Dendritic cell treated with granulocyte-macrophage colony-stimulating factor and Interleukin-4, amounts not matched to agents 40 ng/mL and 50 ng/mL, for 4 days (primary cell): ENCODE data around the gene TBXAS1.

Source experiments
- H3K27ac Mint-ChIP-seq: one replicate; pipeline ENCODE4 v1.8.0; 2022; ENCODE audit warnings: mild to moderate bottlenecking, mixed read lengths
- H3K27me3 Mint-ChIP-seq: one replicate; pipeline ENCODE4 v1.8.0; 2022; ENCODE audit warnings: mild to moderate bottlenecking, mixed read lengths
- H3K36me3 Mint-ChIP-seq: one replicate; pipeline ENCODE4 v1.8.0; 2022; ENCODE audit warnings: low read depth, mixed read lengths
- H3K4me1 Mint-ChIP-seq: one replicate; pipeline ENCODE4 v1.8.0; 2022; ENCODE audit warnings: low read depth, mixed read lengths
- H3K4me3 Mint-ChIP-seq: one replicate; pipeline ENCODE4 v1.8.0; 2022; ENCODE audit warnings: mild to moderate bottlenecking, moderate library complexity, mixed read lengths
- H3K9me3 Mint-ChIP-seq: one replicate; pipeline ENCODE4 v1.8.0; 2022; ENCODE audit warnings: mixed read lengths
- intact Hi-C: fragments of 100-400 bp; cut with micrococcal nuclease; formaldehyde crosslinking; loops from one replicate; pipeline ENCODE4 v1.15.0; 2022

The TBXAS1 gene

DNA sequence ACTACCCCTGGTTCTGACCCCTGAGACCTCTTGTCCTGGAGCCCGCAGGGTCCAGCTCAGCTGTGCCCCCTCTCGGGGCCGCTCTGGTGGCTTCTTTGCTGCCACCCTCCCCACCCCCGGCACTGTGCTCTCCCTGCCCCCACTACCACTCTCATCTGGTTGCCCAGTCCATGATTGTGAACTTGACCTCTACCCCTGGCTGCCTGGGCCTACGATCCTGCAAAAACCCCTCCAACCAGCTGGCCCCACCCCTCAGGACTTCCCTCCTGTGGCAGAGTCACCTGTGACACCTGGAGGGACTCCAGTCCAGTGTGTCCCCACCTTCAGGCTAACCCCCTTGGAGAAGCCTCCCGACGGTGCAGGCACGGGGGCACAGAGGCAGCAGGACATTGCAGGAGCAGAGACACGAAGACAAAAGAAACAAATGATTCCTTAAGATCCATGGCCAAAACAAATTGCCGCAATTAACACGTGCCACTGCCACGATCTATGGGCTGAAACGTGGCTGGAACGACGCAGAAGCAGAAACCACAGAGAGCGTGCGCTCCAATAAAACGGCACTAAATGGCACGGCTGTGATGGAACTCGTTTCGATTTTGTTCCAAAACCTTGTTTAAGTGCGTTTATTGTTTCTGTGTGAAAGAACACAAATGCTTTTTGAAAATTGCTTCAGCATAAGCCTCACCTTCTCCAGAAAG is 161.7 kb downstream of the TBXAS1 start:
- H3K9me3 Mint-ChIP-seq: no peaks in the 10 kb centered on the region
- no peak overlapping the region for H3K4me3 Mint-ChIP-seq
- H3K27ac Mint-ChIP-seq: no peak overlapping the region
- H3K36me3 Mint-ChIP-seq: peaks cover 84% of the 10 kb centered on the region
- peaks cover 37% of the 10 kb centered on the region for H3K4me1 Mint-ChIP-seq
- no peaks in the 10 kb centered on the region for H3K27me3 Mint-ChIP-seq
- intact Hi-C loops: no loop called here

DNA sequence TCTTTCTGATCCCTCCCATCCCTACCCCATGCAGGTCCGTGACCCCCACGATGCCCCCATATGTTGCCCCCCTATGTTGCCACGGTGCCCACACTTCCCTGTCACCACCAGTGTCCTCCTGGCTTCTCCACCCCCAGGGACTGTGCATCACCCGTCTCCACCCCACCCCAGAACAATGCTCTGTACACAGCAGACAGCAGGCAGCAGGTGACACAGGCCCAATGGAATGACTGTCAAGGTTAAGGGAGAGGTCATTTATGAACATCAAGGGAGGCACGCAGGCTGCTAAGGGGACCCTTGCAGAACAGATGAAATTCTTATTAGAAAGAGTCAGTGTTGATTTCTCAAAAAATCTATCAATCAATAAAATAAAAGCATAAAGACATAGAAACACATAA is 162.2 kb downstream of the TBXAS1 start:
- H3K27ac Mint-ChIP-seq: no peak overlapping the region
- H3K27me3 Mint-ChIP-seq: no peaks in the 10 kb centered on the region
- no peaks in the 10 kb centered on the region for H3K9me3 Mint-ChIP-seq
- H3K36me3 Mint-ChIP-seq: peaks cover 85% of the 10 kb centered on the region
- intact Hi-C loops: no loop called here
- H3K4me1 Mint-ChIP-seq: peaks cover 37% of the 10 kb centered on the region
- no peak overlapping the region for H3K4me3 Mint-ChIP-seq

DNA sequence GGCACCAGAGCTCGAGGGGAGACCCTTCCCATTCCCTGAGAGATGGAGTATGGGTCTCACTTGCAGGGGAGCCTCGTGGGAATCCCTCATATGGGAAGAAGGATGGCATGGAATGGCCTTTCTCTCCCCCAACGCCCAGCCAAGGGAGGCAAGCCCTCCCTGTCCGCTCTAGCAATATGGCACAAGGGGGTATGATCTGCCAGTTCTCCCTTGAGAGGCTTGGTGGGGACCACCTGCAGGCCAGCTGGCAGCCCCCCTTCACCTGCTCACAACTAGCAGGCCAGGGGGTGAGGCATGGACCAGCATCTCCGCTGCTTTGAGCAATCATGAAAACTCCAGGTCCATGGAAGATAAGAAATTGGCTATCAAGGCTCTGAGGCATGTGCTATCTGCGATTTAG is 162.8 kb downstream of the TBXAS1 start:
- H3K4me3 Mint-ChIP-seq: no peak overlapping the region
- intact Hi-C loops: no loop called here
- H3K27ac Mint-ChIP-seq: peak overlapping the region; percentile 37
- H3K9me3 Mint-ChIP-seq: no peaks in the 10 kb centered on the region
- peaks cover 89% of the 10 kb centered on the region for H3K36me3 Mint-ChIP-seq
- H3K4me1 Mint-ChIP-seq: peaks cover 37% of the 10 kb centered on the region
- H3K27me3 Mint-ChIP-seq: no peaks in the 10 kb centered on the region

DNA sequence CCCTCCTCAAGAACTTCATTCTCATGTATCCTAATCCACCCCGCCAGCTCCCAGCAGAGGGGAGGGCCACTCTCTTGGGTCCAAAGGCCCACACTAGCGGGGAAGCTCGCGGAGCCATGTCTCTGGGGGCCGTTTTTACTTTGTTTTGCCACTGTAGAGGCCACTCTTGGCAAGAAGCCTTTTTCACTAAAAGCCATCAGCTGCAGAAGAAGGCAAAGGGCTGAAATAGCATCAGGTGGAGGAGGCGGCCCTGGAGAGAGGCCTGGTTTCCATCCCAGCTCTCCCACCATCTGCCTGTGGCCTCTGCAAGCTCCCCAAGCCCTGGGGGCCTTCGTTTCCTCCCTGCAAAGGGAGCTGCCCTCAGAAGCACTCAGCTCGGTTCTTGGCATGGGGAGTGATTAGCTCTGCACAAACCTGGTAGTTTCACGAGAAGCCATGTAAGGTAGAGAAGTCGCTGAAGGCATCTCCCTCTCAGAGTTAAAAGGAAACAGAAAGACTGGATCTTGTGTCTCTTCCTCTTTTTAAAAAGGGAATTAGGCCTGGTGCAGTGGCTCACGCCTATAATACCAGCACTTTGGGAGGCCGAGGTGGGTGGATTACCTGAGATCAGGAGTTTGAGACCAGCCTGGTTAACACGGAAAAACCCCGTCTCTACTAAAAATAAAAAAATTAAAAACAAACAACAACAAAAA is 163.4 kb downstream of the TBXAS1 start:
- Mint-ChIP-seq H3K9me3 (no peaks in the 10 kb centered on the region), H3K27ac (peak overlapping the region; percentile 37), H3K36me3 (peaks cover 89% of the 10 kb centered on the region), H3K4me1 (peaks cover 37% of the 10 kb centered on the region), H3K27me3 (no peaks in the 10 kb centered on the region), H3K4me3 (no peak overlapping the region)
- intact Hi-C loops: no loop called here

DNA sequence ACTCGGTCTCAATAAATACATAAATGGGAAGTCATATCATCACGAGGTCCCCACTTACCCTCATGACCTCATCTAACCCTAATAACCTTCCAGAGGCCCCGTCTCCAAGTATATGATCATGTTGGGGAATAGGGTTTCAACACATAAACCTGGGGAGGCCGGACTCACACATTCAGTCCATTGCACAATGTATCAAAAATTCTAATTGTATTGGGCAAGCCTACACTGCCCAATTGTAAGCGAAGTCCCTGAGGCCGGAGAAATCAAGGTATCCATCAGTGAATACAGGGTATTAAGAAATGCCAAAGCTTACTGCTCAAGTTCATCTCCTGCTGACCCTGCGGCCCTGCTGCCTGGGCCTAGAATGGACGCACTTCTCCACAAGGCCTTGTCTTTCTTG is 164.1 kb downstream of the TBXAS1 start:
- no peak overlapping the region for H3K4me3 Mint-ChIP-seq
- peaks cover 89% of the 10 kb centered on the region for H3K36me3 Mint-ChIP-seq
- H3K27me3 Mint-ChIP-seq: no peaks in the 10 kb centered on the region
- H3K4me1 Mint-ChIP-seq: peaks cover 37% of the 10 kb centered on the region
- intact Hi-C loops: no loop called here
- H3K9me3 Mint-ChIP-seq: no peaks in the 10 kb centered on the region
- no peak overlapping the region for H3K27ac Mint-ChIP-seq

DNA sequence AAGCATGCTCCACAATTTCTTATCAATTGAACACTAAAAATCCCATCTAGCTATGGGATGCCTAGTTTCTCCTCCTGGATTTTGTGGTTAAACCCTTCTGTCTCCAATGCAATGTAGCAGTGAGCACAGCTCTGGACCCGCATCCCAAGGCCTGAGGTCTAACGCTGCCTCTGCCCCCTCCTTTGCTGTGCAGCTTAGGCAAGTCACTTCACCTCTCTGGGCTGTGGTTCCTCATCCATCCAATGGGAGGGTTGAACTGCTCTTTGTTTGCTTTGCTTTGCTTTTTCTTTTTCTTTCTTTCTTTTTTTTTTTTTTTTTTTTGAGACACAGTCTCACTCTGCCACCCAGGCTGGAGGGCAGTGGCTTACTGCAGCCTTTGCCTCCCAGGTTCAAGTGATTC is 164.5 kb downstream of the TBXAS1 start:
- intact Hi-C loops: no loop called here
- Mint-ChIP-seq H3K27ac (no peak overlapping the region), H3K4me3 (no peak overlapping the region), H3K4me1 (peaks cover 34% of the 10 kb centered on the region), H3K36me3 (peaks cover 89% of the 10 kb centered on the region), H3K27me3 (no peaks in the 10 kb centered on the region), H3K9me3 (no peaks in the 10 kb centered on the region)

DNA sequence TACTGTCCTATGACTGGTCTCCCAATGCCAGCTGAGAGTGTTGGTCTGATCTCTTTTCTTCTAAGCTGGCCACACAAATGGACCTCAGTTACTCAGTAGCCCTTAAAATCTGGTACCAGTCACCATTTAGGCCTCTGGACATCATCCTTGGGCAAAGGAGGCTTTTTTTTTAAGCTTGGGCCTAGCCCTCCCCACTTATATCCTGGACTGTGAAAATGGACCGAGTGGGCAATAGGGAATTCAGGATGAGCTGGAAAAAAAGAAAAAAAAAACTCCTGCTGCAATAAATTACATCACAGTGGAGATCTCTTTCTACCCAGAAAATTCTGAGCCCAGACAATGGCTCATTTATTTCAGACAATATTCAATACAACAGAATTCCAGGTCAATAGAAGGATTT is 165.3 kb downstream of the TBXAS1 start:
- H3K4me3 Mint-ChIP-seq: no peak overlapping the region
- peaks cover 89% of the 10 kb centered on the region for H3K36me3 Mint-ChIP-seq
- intact Hi-C loops: no loop called here
- peaks cover 32% of the 10 kb centered on the region for H3K4me1 Mint-ChIP-seq
- no peak overlapping the region for H3K27ac Mint-ChIP-seq
- H3K9me3 Mint-ChIP-seq: no peaks in the 10 kb centered on the region
- no peaks in the 10 kb centered on the region for H3K27me3 Mint-ChIP-seq

DNA sequence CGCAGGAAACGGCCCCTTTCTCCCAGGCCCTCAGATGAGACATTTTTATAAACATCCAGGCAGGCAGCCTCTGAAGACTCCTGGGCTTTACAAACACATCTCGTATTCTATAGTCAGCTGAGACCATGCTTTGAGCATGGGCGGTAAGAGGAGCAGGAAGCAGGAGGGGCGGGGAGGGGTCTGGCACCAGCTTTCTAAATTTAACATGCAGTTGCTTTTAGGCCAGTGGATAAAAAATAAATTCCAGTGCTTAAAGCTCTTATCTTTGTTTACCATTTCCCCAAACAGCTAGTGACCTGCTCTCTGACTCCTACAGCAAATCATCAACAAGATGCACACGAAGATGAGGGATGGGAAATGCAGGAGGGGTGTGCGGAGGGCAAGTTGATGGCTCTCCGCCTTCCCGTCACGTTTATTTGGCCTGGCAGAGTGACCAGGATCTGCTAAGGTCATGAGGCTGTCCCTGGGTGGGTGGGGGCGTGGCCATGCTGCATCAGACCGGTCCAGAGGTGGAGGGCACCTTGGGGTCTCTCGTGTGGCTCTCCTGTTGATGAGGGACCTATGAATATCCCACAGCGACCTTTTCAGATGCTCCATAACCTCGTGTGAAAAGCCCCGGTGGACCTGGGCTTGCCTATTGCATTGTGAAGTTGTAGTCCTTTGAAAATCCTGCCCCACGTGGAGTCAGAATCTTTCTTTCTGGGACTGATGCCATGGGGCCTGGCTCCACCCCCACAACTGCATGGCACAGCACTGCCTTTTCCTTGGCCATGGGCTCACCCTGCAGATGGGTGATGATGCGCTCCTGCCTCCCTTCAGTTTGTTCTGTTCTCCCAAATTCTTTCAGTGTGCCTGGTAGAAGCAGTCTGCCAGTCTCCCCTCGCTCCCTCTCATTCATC is 166.2 kb downstream of the TBXAS1 start:
- no peaks in the 10 kb centered on the region for H3K9me3 Mint-ChIP-seq
- no peak overlapping the region for H3K27ac Mint-ChIP-seq
- intact Hi-C loops: no loop called here
- peaks cover 82% of the 10 kb centered on the region for H3K36me3 Mint-ChIP-seq
- peaks cover 23% of the 10 kb centered on the region for H3K4me1 Mint-ChIP-seq
- no peaks in the 10 kb centered on the region for H3K27me3 Mint-ChIP-seq
- no peak overlapping the region for H3K4me3 Mint-ChIP-seq

DNA sequence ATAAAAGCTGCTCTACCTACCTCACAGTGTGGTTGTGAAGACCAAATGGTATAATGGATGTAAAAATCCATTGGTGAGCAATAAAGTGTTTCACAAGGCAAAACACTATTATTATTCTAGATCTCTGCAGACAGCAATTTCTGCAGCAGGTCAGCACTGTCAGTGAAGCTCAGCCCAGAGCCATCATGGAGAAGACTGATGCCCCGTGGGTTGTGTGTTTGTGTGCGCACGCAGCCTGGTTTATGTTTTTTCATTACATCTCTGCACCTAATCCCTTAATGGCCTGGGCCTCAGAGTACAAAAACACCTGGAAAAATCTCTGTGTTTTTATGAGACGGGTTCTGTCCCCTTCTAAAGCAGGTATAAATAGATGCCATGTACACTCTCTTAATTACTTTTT is 169.5 kb downstream of the TBXAS1 start:
- no peaks in the 10 kb centered on the region for H3K27me3 Mint-ChIP-seq
- no peak overlapping the region for H3K27ac Mint-ChIP-seq
- peaks cover 78% of the 10 kb centered on the region for H3K36me3 Mint-ChIP-seq
- no peaks in the 10 kb centered on the region for H3K9me3 Mint-ChIP-seq
- H3K4me3 Mint-ChIP-seq: no peak overlapping the region
- peaks cover 13% of the 10 kb centered on the region for H3K4me1 Mint-ChIP-seq
- intact Hi-C loops: no loop called here

DNA sequence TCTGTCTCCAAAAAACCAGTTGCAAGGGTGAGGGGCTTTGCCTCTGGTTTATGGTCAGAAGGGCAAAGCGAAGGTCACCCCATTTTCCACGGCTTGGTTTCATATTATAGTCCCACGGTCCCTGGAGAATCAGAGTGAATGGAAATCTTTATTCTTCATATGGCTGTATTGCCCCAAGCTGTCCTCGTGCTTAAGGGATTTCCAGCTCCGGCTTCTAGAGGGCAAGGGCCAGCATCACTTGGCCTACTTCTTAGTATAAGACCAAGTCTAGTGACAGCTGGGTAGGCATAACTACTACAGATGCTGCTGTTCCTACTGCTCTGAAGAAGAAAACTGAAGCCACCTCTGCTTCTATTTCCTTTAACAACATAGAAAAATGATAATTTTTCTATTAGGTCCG is 170.5 kb downstream of the TBXAS1 start:
- H3K4me3 Mint-ChIP-seq: no peak overlapping the region
- no peak overlapping the region for H3K27ac Mint-ChIP-seq
- no peaks in the 10 kb centered on the region for H3K9me3 Mint-ChIP-seq
- peaks cover 76% of the 10 kb centered on the region for H3K36me3 Mint-ChIP-seq
- intact Hi-C loops: no loop called here
- H3K4me1 Mint-ChIP-seq: peaks cover 20% of the 10 kb centered on the region
- H3K27me3 Mint-ChIP-seq: no peaks in the 10 kb centered on the region

DNA sequence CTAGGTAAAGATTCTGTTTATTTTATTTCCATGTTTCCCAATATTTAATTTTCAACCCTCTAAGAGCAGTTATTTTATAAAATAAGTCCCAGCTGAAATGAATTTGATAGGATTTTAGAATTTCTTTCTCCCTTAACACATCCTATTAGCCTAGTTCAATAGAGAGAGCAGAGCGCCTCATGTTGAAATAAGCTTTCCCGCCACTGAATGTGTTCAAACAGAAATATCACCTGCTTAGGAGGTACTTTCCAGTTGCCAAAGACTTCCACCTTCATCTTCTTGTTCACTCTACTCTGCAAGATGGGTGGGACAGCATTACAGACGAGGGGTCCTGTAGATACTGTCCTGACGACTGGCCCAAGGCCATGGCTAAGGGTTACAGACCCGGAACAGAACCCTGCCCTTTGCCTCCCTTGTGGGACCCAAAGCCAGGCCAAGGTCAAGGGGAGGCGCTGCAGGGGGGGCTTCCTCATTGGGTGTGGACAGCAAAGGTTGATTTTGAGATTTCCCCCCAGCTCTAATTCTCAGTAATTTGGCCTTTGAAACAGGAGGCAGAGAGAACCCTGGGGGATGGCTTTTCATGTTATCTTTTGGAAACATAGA is 171.7 kb downstream of the TBXAS1 start:
- Mint-ChIP-seq H3K36me3 (peaks cover 76% of the 10 kb centered on the region), H3K4me1 (peaks cover 20% of the 10 kb centered on the region), H3K27me3 (no peaks in the 10 kb centered on the region), H3K9me3 (no peaks in the 10 kb centered on the region), H3K4me3 (no peak overlapping the region), H3K27ac (no peak overlapping the region)
- intact Hi-C loops: loop anchor here (5.0 kb wide), 2 partner anchors 223 to 398 kb away; partner anchors contain the start of gene HIPK2

DNA sequence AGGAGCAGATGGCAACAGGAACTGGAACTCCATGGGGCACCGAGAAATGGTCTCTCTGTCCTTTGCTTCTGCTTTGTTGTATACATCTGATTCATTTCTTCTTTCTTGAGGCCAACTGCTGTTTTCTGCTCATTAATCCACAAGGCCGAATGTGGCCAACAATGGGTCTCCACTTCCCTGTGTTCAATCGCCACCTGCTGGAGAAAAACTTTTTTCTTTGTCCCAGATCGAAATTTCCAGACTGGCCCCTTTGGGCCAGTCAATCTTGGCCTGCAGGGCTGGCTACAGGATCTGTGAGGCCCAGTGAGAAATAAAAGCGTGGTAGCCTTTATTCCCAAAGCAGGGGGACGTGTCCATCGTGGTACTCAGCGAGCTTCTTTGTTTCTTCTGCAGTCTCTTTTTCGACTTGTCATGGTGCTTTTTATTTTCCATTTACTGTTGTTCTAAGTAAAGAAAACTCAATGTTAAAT is 174.9 kb downstream of the TBXAS1 start:
- H3K4me1 Mint-ChIP-seq: peaks cover 20% of the 10 kb centered on the region
- no peak overlapping the region for H3K27ac Mint-ChIP-seq
- intact Hi-C loops: loop anchor here (2.0 to 5.0 kb wide), 3 partner anchors 227 to 402 kb away; partner anchors contain the start of gene HIPK2
- no peaks in the 10 kb centered on the region for H3K9me3 Mint-ChIP-seq
- H3K27me3 Mint-ChIP-seq: no peaks in the 10 kb centered on the region
- H3K36me3 Mint-ChIP-seq: peaks cover 76% of the 10 kb centered on the region
- H3K4me3 Mint-ChIP-seq: no peak overlapping the region

DNA sequence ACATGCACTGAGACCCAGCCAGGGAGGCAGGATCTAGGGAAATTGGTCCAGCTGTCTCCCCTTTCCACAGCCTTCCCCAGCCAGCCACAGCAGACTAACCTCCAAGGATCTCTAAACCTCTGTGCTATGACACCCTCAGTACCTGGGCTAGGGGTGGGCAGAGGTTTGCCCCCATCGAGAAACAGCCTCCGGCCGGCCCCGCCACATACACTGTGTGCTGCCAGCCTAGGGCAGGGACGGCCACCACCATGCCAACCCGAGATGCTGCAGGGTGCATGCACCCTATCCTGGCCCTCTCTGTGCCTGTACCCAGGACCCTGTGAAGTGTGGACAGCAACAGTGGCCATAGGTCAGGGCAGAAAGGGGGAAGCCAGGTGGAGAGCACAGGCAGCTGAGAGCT is 175.6 kb downstream of the TBXAS1 start:
- Mint-ChIP-seq H3K27me3 (no peaks in the 10 kb centered on the region), H3K9me3 (no peaks in the 10 kb centered on the region), H3K36me3 (peaks cover 77% of the 10 kb centered on the region), H3K27ac (no peak overlapping the region), H3K4me1 (peaks cover 20% of the 10 kb centered on the region), H3K4me3 (no peak overlapping the region)
- intact Hi-C loops: loop anchor here (5.0 kb wide), 2 partner anchors 227 to 402 kb away; partner anchors contain the start of gene HIPK2
